ENCODE data around the gene SLC25A24. TPM values are rescaled to one million over a fixed set of nuclear protein-coding genes. Genes with fewer than 3 reads are reported as not detected.
A peak's percentile ranks its signal among the peaks of the same experiment; 100 is the strongest.

The SLC25A24 gene
- total and polyA plus RNA-seq, 12 donors: 6.3 to 21.5 (median 13.3) TPM

- H3K27me3 ChIP-seq: no peaks in the 10 kb centered on the region
- no peak overlapping the region for H3K27ac ChIP-seq
- 82 to 84% methylated on average over 4 of the region's 4 CpGs for WGBS, 2 donors
- no peak for ATAC-seq
- peaks cover 0 to 17% (median 0%) of the 10 kb centered on the region in 9 donors for H3K4me1 ChIP-seq
- no peak overlapping the region for H3K4me3 ChIP-seq
- TF ChIP-seq, protein P1, sequence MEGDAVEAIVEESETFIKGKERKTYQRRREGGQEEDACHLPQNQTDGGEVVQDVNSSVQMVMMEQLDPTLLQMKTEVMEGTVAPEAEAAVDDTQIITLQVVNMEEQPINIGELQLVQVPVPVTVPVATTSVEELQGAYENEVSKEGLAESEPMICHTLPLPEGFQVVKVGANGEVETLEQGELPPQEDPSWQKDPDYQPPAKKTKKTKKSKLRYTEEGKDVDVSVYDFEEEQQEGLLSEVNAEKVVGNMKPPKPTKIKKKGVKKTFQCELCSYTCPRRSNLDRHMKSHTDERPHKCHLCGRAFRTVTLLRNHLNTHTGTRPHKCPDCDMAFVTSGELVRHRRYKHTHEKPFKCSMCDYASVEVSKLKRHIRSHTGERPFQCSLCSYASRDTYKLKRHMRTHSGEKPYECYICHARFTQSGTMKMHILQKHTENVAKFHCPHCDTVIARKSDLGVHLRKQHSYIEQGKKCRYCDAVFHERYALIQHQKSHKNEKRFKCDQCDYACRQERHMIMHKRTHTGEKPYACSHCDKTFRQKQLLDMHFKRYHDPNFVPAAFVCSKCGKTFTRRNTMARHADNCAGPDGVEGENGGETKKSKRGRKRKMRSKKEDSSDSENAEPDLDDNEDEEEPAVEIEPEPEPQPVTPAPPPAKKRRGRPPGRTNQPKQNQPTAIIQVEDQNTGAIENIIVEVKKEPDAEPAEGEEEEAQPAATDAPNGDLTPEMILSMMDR (IDR thresholded peaks at IDR 0.05): no peak
- no peaks in the 10 kb centered on the region for H3K9me3 ChIP-seq
- intact Hi-C loops (cut with DNase I): loop anchor here in 5 of 10 donors (5.0 to 10.0 kb wide), 4 partner anchors 75 to 745 kb away; partner anchors contain the start of genes VAV3 (in 4 of the 5) and GPSM2 (in 1 of the 5)
- no peak for DNase-seq
- H3K36me3 ChIP-seq: peaks cover 0 to 24% (median 6%) of the 10 kb centered on the region in 9 donors
These were observed 70.1 kb downstream of the SLC25A24 start for GRCh38 chr1:108129999-108130398.

- 5 to 8% methylated on average over 7 of the region's 7 CpGs for WGBS, 2 donors
- peak; percentile 90 to 95 (median 91) for ATAC-seq
- no peaks in the 10 kb centered on the region for H3K27me3 ChIP-seq
- peak overlapping the region in 1 of 10 donors; percentile 21 for H3K27ac ChIP-seq
- intact Hi-C loops (cut with DNase I): loop anchor here (1.0 to 10.0 kb wide), 6 partner anchors 71 to 749 kb away; partner anchors contain the start of genes VAV3 (in 4 of the 10) and GPSM2 (in 1 of the 10)
- no peaks in the 10 kb centered on the region for H3K36me3 ChIP-seq
- no peaks in the 10 kb centered on the region for H3K9me3 ChIP-seq
- no peak overlapping the region for H3K4me3 ChIP-seq
- peak in 1 of 2 donors; percentile 77 for DNase-seq
- TF ChIP-seq, protein P1 (IDR thresholded peaks at IDR 0.05): peak; percentile 87 to 98 (median 95)
- H3K4me1 ChIP-seq: peaks cover 0 to 32% (median 0%) of the 10 kb centered on the region in 9 donors
These were observed 74.6 kb downstream of the SLC25A24 start for GRCh38 chr1:108125312-108126138.

- peak overlapping the region in 1 of 10 donors; percentile 21 for H3K27ac ChIP-seq
- no peaks in the 10 kb centered on the region for H3K9me3 ChIP-seq
- peaks cover 0 to 33% (median 0%) of the 10 kb centered on the region in 9 donors for H3K4me1 ChIP-seq
- TF ChIP-seq, protein P1 (IDR thresholded peaks at IDR 0.05): no peak
- DNase-seq: no peak
- no peak for ATAC-seq
- intact Hi-C loops (cut with DNase I): loop anchor here (1.0 to 10.0 kb wide), 6 partner anchors 70 to 750 kb away; partner anchors contain the start of genes VAV3 (in 4 of the 10) and GPSM2 (in 1 of the 10)
- H3K27me3 ChIP-seq: no peaks in the 10 kb centered on the region
- H3K36me3 ChIP-seq: no peaks in the 10 kb centered on the region
- no peak overlapping the region for H3K4me3 ChIP-seq
- 76% methylated on average over 12 of the region's 12 CpGs for WGBS, 2 donors
These were observed 75.4 kb downstream of the SLC25A24 start for GRCh38 chr1:108124622-108125311.

GRCh38 chr1:108124023-108124422, 76.1 kb downstream of the SLC25A24 start:
- H3K4me3 ChIP-seq: no peak overlapping the region
- no peaks in the 10 kb centered on the region for H3K36me3 ChIP-seq
- DNase-seq: no peak
- no peak overlapping the region for H3K27ac ChIP-seq
- no peak for ATAC-seq
- H3K9me3 ChIP-seq: no peaks in the 10 kb centered on the region
- peaks cover 0 to 33% (median 0%) of the 10 kb centered on the region in 9 donors for H3K4me1 ChIP-seq
- TF ChIP-seq, protein P1 (IDR thresholded peaks at IDR 0.05): no peak
- WGBS, 2 donors: 91 to 98% methylated on average over 1 of the region's 1 CpG
- intact Hi-C loops (cut with DNase I): loop anchor here in 5 of 10 donors (2.0 to 10.0 kb wide), 4 partner anchors 69 to 751 kb away; partner anchors contain the start of genes VAV3 (in 4 of the 5) and GPSM2 (in 1 of the 5)
- H3K27me3 ChIP-seq: no peaks in the 10 kb centered on the region

Measured in heart right ventricle (tissue), 16 donors.